NCI-H446 treated with DMSO at 0.1 percent for 48 hours (cell line): ENCODE measurements around the gene ST13.
"Not testable (repeated sequence)": the region's sequence is repeated elsewhere in the genome, so short reads cannot be mapped to it uniquely, and the experiment has no call there.

Experiments
- DNase-seq: peaks from one replicate; lab custom pipeline; 2025; lab: John Stamatoyannopoulos, UW

ST13 gene

DNA sequence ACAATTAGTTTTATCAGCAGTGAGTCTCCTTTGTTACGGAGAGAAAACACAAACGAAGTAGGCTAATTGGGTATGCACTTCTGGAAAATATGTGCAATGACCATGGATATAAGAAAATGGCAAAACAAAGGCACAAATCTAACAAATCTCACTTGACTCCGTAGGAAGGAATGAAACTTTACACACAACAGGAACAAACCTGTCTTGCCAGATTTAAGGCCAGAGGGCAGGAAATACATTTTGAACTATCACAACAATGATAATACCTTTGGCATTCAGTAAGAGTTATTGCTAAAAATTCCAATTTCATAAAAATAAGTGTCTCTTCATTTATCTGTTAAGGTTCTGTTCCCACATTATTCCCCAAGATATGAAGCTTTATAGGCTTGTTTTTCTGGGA is 73.9 kb downstream of the ST13 start:
- no peak for DNase-seq

DNA sequence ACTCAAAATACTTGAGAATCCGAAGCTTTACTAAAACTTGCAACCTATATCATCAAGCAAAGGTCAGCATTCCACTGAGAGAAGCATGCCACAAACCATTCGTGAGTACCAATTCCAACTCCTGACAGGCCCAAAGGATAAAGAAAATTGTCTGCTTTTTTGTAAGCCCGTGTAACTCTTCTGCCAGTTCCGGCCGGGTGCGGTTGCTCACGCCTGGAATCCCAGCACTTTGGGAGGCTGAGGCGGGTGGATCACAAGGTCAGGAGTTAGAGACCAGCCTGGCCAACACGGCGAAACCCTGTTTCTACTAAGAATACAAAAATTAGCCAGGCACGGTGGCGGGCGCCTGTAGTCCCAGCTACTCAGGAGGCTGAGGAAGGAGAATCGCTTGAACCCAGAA is 74.7 kb downstream of the ST13 start:
- not testable (repeated sequence) for DNase-seq
